LNCaP clone FGC (cell line): ENCODE measurements around the gene RAB3B.

Experiments
- DNase-seq: peaks from one replicate; pipeline ENCODE4 v3.0.0-alpha.2; 2011; ENCODE audit warnings: low read depth
- H3K4me3 ChIP-seq: 2 replicates; pipeline ENCODE4 v1.5.1; 2011; ENCODE audit warnings: mild to moderate bottlenecking, low read depth, low read length, control low read depth
- CTCF ChIP-seq: IDR thresholded peaks from 2 replicates; pipeline ENCODE4 v1.5.1; 2012; ENCODE audit warnings: mild to moderate bottlenecking; ENCODE audit not compliant: control insufficient read depth, insufficient read depth; ENCODE audit errors: extremely low read depth

The RAB3B gene

GRCh38 chr1:51871351-51871975 is 119.0 kb downstream of the RAB3B start:
- H3K4me3 ChIP-seq, result no peak overlapping the region
- DNase-seq, result no peak
- no peak for TF ChIP-seq CTCF

- TF ChIP-seq CTCF, result no peak
- no peak for DNase-seq
- H3K4me3 ChIP-seq, result no peak overlapping the region
Measured at GRCh38 chr1:51870603-51871350, 119.7 kb downstream of the RAB3B start.

GRCh38 chr1:51867479-51868232 is 122.8 kb downstream of the RAB3B start:
- TF ChIP-seq CTCF, result no peak
- H3K4me3 ChIP-seq, result no peak overlapping the region
- no peak for DNase-seq

- no peak for DNase-seq
- H3K4me3 ChIP-seq, result no peak overlapping the region
- no peak for TF ChIP-seq CTCF
Measured at GRCh38 chr1:51863384-51863783, 127.1 kb downstream of the RAB3B start.

GRCh38 chr1:51861669-51862068 is 128.8 kb downstream of the RAB3B start:
- no peak for TF ChIP-seq CTCF
- no peak for DNase-seq

GRCh38 chr1:51859735-51860134 is 130.8 kb downstream of the RAB3B start:
- H3K4me3 ChIP-seq, result no peak overlapping the region
- TF ChIP-seq CTCF, result no peak
- DNase-seq, result no peak

More at GRCh38 chr1:51861669-51862068, 128.8 kb downstream of the RAB3B start:
- no peak overlapping the region for H3K4me3 ChIP-seq
